Prostate gland (tissue), 2 donors: ENCODE measurements around the gene LASP1.

ENCODE experiments used
- CTCF ChIP-seq, 4 experiments: fragments of 200-600 bp in 2 of 4; fragments of 450-650 bp in 2 of 4; sonication (generic) in 2 of 4; IDR thresholded peaks; 1 replicate in 3 of 4; 2 replicates in 1 of 4; pipeline ENCODE4 v1.5.1; 2016 to 2019; ENCODE audit warnings: antibody characterized with exemption in 4 of 4, mild to moderate bottlenecking in 2 of 4, moderate library complexity in 2 of 4
- POLR2AphosphoS5 ChIP-seq: sonication (generic); formaldehyde crosslinking; IDR thresholded peaks from one replicate; pipeline ENCODE4 v1.6.1; 2017; ENCODE audit warnings: antibody characterized with exemption

- TF ChIP-seq POLR2AphosphoS5 (no peak), CTCF (IDR thresholded peaks at IDR 0.05) (no peak)
Observed at GRCh38 chr17:38872671-38873385, 3.0 kb downstream of the LASP1 start.
